Hepatocyte (in vitro differentiated cells): Measurements from ENCODE around the gene HAAO.

ENCODE experiments used
- EZH2 ChIP-seq: fragments of 200-600 bp; sonication (generic); IDR thresholded peaks from 2 replicates; pipeline ENCODE4 v1.6.1; 2016; ENCODE audit warnings: antibody characterized with exemption, mild to moderate bottlenecking, borderline replicate concordance
- TF ChIP-seq, protein P1 (sequence below): fragments of 200-600 bp; sonication (generic); IDR thresholded peaks from 2 replicates; pipeline ENCODE4 v1.5.1; 2016; ENCODE audit warnings: antibody characterized with exemption, mild to moderate bottlenecking; ENCODE audit not compliant: poor library complexity

DNA sequence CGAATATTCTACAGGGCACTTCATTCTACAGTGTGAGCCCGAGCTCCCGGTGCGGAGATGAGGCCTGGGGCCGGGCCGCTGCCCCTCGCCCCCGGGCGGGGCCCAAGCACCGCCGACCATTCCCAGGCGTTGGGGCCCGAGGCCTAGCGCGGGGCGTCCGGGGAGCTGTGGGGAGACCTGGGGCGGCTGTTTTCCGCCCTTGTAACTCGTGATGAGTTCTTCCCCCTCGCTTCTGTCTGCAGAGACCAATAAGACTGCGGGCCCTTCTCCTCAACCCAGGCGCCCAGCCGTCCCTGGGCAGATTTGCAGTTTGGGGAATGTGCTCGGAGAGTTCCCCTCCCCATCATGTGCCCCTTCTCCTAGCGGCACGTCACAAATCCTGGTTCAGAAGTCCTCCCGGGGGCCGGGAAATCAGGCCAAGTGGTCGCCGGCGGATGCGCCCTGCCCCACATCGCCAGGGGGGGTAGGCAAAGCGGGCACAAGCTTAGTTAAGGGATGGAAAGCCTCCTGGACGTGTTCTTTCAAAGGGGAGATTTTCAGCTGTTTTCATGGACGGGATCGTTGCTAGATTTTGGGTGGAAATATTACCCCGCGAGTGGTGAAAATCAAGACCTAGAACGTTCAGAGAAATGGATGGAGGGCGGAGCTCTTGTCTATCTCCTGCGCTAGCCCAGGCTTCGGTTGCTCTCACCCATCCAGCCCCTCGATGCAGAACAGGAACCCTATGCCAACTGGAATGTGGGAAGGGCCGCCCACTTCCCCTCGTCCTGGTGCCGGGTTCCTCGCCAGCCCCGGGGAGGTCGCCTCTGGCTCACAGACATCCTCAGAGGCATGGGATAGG lies 18.8 kb upstream of the HAAO start:
- TF ChIP-seq, protein P1, sequence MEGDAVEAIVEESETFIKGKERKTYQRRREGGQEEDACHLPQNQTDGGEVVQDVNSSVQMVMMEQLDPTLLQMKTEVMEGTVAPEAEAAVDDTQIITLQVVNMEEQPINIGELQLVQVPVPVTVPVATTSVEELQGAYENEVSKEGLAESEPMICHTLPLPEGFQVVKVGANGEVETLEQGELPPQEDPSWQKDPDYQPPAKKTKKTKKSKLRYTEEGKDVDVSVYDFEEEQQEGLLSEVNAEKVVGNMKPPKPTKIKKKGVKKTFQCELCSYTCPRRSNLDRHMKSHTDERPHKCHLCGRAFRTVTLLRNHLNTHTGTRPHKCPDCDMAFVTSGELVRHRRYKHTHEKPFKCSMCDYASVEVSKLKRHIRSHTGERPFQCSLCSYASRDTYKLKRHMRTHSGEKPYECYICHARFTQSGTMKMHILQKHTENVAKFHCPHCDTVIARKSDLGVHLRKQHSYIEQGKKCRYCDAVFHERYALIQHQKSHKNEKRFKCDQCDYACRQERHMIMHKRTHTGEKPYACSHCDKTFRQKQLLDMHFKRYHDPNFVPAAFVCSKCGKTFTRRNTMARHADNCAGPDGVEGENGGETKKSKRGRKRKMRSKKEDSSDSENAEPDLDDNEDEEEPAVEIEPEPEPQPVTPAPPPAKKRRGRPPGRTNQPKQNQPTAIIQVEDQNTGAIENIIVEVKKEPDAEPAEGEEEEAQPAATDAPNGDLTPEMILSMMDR, result no peak
- no peak for TF ChIP-seq EZH2
